ENCODE data around the gene FSIP1.

Gene FSIP1

DNA sequence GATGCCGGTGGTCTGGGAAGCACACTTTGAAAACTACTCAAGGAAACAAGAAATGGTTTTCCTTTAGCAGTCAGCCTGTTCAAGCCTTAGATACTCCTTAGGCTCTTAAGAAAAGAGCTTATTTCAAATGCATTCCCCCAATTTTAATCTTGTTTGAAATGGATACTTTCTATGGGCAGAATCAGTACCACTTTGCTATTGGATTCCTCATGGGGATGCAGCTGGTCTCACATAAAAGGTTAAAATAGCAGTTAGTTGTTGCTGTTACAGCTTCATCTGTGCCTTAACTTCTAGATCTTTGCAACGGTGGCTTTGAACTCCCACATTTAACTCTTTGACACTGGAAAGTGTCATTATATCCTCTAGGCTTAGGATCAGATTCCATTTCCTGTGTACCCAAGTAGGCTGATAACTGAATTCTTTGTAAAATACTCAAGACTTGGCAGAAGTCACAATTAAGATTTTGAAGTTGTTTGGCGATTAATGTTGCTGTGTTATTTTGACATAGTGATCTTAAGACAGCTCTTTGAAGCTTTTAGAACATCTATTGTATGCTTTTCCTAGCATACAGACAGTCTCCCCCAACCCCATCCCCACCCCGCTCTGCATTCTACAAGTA is 199.6 kb downstream of the FSIP1 start:
- DNase-seq (ENCODE audit: low read depth in 2 of 2), result no peak

DNA sequence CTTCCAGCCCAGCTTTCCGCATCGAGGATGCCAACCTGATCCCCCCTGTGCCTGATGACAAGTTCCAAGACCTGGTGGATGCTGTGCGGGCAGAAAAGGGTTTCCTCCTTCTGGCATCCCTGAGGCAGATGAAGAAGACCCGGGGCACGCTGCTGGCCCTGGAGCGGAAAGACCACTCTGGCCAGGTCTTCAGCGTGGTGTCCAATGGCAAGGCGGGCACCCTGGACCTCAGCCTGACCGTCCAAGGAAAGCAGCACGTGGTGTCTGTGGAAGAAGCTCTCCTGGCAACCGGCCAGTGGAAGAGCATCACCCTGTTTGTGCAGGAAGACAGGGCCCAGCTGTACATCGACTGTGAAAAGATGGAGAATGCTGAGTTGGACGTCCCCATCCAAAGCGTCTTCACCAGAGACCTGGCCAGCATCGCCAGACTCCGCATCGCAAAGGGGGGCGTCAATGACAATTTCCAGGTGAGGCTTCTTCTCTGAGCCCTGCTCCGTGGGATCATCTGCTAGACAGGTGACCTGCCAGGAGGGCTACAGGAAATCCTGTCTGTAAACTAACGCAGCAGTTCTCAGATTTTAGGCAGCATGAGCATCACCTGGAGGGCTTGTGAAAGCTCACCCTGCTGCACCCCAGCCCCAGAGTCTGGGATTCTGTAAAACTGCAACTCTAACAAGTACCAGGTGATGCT is 200.2 kb downstream of the FSIP1 start:
- DNase-seq (ENCODE audit: low read depth in 2 of 2), result no peak

DNA sequence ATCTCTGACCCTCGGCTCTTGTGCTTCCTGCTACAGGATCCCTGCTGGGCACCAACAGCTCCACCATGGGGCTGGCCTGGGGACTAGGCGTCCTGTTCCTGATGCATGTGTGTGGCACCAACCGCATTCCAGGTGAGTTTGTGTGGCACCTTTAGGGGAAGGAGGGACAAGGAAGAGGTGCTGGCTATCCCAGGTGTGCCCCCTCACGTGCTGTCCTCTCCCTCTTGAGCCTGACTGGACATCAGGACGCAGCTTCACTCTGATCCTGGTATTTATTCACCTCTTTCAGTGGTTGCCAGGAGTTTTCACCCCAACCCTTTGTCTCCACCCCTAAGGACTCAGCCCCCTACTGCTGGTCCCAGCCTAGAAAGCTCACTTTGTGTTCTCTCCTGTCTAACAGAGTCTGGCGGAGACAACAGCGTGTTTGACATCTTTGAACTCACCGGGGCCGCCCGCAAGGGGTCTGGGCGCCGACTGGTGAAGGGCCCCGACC is 200.8 kb downstream of the FSIP1 start:
- DNase-seq (ENCODE audit: low read depth in 2 of 2), result no peak

DNA sequence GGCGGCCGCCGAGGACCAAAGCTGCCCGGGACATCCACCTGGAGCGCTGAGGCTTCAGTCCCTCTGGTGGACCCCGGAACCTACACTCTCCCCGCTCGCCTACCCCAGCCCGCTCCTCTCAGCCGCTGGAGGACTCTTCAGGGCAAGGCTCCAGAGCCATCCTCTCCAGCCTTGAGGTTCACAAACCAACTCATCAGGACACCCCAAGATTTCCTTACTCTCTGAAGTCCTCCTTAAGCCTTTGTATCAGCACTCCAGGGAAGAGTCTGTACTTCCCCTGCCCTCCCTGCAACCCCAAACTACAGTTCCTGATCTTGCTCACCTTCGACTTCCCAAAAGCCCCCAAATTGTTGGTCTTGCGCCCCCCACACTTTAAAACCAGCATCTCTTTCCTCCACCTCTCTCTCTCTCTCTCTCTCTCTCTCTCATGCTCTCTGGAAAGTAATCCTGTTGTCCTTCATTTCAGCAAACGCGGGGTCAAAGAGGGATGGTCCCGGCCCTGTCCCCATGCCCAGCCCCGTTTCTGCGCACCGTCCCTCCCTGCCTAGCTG is 201.3 kb downstream of the FSIP1 start:
- DNase-seq (ENCODE audit: low read depth in 2 of 2), result no peak

DNA sequence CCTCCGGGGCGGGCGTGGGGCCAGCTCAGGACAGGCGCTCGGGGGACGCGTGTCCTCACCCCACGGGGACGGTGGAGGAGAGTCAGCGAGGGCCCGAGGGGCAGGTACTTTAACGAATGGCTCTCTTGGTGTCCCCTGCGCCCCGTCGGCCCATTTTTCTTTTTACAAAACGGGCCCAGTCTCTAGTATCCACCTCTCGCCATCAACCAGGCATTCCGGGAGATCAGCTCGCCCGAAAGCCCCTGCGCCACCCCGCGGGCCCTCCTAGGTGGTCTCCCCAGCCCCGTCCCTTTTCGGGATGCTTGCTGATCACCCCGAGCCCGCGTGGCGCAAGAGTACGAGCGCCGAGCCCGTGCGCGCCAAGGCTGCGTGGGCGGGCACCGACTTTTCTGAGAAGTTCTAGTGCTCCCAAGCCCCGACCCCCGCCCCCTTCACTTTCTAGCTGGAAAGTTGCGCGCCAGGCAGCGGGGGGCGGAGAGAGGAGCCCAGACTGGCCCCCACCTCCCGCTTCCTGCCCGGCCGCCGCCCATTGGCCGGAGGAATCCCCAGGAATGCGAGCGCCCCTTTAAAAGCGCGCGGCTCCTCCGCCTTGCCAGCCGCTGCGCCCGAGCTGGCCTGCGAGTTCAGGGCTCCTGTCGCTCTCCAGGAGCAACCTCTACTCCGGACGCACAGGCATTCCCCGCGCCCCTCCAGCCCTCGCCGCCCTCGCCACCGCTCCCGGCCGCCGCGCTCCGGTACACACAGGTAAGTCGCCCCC is 202.0 kb downstream of the FSIP1 start, which contains the start of gene THBS1:
Gene THBS1 (plus strand): TSS at position 595 of the 757 bp plus-strand sequence. CDS start 779 bp downstream, outside the sequence.
- peak; percentile 32 to 65 for DNase-seq (ENCODE audit: low read depth in 2 of 2)

DNA sequence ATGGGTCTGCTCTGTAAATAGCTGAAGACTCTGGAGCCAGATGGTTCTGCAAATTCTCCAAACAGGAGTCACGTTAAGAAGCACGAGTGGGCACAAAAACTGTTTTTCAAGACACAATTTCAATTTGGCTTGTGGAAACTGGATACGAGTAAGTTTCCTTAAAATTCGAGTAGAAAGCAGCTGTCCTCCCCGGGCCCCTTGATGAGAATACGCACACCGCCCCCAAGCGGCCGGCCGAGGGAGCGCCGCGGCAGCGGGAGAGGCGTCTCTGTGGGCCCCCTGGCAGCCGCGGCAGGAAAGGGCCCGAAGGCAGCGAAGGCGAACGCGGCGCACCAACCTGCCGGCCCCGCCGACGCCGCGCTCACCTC is 202.5 kb downstream of the FSIP1 start:
- DNase-seq (ENCODE audit: low read depth in 2 of 2), result peak; percentile 77 to 78

DNA sequence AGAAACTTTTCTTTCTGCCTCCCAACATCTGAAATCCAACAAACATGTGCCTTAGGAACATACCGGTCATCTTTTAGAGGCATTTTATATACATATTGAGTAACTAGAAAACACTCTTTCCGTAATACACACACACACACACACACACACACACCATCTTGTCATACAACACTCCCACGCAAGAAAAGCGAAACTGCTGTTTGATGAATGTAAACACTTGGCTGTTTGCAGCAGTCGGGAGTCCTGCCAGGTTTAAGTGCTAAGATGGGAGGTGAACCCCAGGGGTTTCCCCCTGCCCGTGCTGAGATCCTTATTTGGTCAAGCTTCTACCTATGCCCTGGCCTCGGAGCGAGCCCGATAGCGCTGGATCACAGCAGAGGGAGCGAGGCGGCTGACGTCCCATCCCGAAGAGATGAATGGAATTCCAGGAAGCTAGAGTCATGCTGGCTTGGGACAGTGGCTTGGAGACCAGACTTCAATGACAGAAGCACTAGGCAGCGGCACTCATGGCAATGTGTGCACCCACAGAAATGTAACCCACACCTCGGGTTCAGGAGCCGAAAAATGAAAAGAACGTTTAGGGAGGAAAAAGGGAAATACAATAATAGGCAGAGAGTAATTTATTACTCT is 203.0 kb downstream of the FSIP1 start:
- DNase-seq (ENCODE audit: low read depth in 2 of 2), result no peak

DNA sequence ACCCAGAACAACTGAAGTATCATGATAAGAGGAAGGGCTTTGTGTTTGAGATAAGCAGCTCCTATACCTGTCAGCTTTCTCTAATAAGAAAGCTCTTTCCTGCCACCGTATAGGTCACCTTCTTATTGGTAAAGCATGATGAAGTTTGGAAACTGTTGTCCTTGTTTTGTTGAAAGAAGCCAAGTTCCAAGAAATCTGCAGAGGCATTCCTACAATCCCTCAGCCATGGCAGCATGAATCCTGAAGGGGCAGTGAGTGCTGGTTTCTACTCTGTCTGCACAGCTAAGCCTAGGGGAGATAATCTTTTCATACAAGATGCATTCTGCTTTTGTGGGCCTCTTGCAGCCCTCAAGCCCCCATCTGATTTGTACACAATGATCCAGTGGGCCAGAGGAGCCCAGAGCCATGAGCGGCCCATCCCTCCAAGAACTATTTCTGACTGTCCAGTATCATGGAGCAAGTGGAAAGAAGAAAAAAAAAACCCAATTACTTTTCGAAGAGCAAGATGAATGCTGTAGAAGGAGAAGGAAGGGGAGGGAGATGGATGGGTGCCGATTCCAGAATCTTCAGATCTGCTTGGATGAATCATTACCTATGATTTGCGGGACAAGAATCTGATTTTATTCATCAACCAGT is 203.7 kb downstream of the FSIP1 start:
- DNase-seq (ENCODE audit: low read depth in 2 of 2), result no peak

DNA sequence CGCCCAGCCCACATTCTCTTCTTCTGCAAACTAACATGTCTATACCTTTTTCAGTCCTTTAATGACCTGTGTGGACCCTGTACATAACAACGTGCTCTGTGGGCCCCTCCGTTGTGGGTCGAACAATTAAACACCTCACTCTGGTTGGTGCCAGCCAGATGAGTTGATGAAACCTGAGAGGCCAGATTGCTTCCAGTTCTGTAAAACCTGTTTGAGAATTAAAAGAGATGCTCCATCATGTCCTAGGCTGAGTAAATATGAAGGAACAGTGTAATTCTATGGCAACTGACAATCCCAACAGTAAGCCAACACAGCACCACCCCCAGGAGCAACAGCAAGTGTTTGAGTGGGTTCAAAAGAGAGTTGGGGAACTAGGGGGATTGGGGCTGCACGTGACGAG is 207.5 kb downstream of the FSIP1 start:
- DNase-seq (ENCODE audit: low read depth in 2 of 2), result no peak

DNA sequence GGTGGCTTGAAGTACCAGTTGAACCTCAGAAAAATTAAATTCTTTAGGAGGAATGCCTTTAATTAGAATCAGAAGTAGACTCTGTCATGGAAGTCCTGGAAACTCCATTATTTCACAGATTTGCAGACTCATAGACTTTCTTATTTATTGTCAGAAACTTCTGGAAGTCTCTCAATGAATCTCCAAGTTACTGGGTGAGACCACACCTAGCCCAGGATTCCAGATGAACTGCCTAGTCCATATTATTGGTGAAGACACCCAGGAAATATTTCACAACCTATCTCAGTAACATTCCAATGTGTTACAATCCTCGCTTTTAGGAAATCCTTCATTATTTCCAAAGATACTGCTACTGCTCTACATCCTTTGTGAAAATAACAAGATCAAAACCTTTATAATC is 208.2 kb downstream of the FSIP1 start:
- DNase-seq (ENCODE audit: low read depth in 2 of 2), result no peak

DNA sequence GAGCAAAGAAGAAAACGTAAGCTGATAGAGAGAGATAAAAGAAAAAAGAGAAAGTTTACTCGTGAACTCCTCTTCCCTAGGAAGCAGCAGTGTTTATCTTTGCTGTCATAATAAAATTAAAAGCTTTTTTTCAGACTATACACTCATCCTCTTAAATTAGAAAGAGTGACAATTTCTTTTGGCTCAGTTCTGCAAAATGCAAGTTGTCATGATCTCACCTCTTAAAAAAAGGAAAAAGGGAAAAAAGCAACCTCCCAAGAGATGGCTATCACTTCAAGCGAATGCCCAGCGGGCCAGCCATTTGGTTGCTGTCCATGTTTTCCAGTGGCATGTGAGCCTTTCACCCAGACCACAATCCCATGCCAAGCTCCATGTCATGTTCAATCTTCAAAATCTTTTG is 208.8 kb downstream of the FSIP1 start:
- DNase-seq (ENCODE audit: low read depth in 2 of 2), result no peak

DNA sequence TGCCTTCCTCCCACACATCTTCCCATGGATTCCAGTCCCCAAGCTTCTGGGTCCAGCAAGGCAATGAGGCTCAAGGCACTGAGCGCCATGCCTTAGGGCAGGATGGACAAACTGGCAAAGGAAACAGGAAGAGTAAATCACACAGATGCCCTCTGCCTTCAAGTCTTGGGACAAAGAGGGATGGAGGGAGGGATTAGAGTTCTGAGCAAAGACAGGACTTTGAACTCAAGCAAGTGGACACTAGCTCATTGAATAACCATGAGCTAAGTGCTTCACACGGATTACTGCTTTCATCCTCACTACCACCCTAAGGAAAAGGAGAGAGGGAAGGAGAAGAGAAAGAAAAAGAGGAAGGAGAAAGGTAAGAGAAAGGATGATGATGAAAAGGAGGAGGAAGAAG is 209.4 kb downstream of the FSIP1 start:
- DNase-seq (ENCODE audit: low read depth in 2 of 2), result no peak

DNA sequence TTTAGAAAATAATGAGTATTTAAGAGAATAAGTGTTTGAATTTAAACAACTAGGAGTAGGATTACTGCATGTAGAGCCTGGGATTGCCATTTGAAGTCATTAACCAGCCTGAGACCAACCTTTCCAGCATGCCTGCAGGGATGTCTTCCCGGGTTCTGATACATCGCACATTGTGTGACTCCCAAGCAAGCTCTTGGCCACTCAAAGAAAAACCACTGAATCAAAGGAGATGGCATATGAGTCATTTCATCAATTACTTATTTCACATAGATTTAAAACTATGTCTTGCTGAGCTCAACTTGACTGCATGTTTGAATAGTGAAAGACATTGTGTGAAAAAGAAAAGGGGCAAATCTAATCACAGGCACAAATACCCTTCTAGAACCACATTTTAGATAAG is 216.8 kb downstream of the FSIP1 start:
- no peak for DNase-seq (ENCODE audit: low read depth in 2 of 2)

DNA sequence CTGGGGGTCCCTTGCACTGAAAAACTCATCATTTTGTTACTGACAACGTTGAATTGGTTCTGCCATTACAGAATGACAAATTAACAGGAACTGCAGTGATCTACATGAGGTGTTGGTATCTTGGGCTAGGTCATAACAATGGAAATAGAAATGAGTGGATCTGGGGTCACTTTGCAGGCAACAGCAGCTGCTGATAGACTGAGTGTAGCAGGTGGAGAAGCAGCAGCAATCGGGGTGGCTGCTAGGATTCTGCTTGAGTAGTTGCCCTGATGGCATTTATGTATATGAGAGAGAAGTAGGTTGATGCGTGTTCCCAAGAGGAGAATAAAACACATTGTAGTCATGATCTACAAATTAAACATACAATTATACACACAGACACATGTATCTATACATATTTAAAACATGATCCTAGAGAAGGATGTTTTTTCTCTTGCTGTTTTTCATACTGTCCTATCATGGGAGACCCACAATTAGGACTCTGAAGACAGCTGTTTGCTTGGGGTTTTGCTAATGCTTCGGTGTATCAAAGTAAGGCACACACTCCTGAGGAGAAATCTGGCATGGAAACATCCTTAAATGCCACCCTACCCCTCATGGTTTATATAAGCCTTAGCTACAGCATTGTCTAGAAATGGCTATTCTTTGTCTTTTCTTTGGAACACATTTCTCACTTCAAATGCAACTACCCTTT is 217.5 kb downstream of the FSIP1 start:
- DNase-seq (ENCODE audit: low read depth in 2 of 2), result no peak

DNA sequence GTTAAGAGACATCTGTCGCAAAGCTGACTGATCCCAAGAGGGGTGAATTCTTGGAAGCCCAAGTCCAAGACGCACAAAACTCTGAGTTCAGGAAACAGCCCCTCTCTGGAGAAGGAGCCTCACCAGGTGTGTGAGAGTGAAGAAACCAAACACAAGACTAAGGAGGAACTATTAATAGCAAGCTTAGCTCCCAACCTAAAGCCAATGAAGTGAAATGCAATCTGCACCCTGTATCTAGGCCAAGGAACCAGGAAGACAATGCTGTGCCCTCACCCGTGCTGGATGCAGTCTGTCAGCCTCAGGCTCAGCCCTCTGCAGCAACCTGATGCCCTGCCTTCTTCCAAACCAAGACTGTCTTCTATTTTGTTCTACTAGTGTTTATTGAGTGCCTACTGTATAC is 224.2 kb downstream of the FSIP1 start:
- DNase-seq (ENCODE audit: low read depth in 2 of 2), result no peak

DNA sequence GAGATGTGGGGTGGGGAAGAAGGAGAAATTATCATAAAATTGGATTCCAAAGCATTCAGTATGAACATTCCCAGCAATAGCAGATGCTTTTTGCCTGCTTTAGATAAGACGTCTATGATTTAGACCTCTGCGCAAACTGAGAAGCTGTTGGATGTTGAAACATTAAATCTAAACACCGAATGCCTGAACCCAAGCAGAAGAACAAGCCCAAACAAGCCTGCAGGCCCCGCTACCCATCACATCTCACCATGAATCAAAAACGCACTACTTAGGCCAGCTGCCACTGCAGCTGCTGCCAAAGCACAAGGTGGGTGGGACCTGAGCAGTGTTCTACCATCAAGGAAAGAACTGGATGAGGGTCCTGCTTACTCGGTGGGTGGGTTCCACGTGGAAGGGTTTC is 226.2 kb downstream of the FSIP1 start:
- DNase-seq (ENCODE audit: low read depth in 2 of 2), result no peak

DNA sequence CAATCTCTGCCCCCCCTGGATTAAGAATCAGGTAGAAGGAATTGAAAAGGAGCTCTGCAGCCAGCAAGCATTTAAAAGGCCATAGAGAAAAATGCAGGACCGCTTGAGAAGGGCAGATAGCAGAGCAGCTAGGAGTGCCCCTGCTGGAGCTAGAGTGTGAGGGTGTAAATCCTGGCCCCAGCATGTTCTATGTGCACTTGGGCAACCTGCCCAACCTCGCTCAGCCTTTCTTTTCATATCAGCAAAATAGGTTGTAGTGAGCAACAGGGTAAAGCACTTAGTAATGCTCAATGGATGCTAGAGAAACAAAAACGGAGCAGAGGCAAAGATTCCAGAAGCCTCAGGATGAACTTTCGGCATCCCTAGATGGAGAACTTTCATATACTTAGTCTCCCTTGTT is 226.8 kb downstream of the FSIP1 start:
- no peak for DNase-seq (ENCODE audit: low read depth in 2 of 2)

DNA sequence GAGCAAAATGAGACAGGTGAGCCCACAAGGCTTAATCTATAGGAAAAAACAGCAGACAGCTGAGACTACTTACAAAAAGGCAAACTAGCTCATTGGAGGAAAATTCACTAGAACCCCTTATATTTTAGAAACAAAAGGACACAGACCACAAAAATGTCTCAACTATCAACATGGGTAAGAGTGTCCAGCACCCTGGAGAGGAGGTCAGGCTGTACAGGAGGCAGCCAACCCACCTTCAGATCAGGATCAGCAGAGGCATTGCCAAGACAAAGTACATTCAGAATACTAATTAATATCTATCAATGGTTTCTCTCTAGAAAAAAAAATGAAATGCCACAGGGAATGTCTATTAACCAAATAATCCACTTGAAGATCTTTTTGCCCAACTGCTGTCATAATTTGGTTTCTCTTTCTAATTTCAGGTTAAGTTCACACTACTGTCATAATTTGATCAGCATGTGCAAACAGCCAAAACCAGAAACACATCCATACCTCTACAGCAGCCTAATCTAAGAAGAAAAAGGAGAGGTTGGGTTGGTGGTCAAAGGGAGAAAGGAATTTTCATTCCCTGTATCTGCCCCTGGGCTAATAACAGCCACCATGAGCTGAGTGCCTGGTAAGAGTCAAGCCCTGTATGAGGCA is 227.8 kb downstream of the FSIP1 start:
- no peak for DNase-seq (ENCODE audit: low read depth in 2 of 2)

DNA sequence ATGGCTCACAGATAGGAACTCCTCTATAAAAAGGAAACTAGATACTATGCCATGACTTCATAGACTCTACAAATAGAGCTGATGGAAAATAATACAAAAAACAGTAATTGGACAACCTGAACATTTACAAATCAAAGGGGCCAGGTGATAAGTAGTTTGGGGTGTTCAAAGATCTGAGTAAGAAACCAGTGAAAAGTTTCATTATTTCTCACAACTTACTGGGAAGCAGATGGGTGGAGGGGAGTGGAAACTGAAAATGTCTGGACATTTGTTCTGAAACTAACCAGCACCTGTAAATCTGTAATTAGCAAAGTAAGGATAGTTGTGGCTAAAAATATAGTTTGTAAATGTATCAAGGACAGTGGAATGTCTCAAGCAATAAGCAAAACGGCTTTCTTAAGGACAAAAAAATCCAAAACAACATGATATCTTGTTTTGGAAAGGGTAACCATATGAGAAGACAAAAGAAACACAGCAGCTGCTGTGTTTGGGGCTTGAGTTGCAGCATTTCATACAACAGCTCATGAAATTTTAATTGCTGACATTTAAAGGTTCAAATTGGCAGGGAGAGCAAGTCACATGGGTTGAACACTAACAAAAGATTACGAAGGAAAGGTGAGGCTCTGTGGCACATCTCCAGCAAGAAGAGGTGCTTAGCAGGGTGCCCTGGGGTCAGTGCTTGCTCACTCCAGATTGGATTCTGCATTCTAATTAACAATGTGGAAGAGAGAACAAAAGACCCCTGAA is 228.5 kb downstream of the FSIP1 start:
- no peak for DNase-seq (ENCODE audit: low read depth in 2 of 2)

DNA sequence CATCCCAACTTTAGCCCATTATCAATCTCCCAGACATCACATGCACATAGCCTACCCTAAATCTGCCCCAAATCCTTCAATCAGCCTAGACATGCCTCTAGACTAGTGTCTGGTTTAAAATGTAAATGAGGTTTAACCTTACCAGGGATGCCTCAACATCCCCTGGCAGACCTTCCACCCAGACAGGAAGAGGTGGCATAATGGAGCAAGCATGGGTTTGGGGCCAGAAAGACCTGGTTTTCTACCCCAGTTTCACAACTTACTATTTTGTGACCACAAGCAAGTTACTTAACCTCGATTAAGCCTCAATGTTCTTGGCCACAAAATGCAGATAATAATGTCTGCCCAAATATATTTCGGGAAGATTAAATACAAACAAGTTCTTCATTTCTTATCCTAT is 230.1 kb downstream of the FSIP1 start:
- DNase-seq (ENCODE audit: low read depth in 2 of 2), result no peak
